Measurements from ENCODE around the gene GABRR2.

Gene GABRR2

DNA sequence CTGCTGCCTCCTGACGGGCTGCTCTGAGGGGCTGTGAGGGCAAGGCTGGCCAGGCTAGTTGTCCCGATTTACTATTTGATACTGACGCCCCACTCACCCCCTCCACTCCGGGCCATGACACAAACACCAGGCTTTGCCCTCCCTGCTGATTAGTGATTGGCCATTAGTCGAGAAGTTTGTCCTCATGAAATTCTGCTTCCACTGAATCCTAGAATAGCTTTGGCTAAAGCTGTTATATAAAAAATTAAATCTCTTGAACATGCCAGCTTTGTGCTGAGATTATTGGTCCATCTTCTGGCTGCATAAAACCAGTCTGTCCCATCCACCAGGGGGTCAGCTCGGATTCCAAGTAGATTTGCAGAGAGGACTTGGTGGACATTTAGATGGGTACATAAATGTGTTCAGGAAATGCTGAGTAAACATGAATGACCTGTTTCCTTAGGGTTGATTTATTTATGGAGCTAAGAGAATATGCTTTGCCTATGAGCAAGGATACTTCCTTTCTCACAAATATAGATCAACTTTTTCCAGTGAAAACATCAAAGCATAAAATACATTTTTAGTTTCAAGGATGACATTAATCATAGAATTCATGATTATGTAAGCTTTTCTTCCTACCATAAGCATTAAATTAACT is at the start of gene GABRR2:
GABRR2 (minus strand) TSS at position 51 of the 637 bp plus-strand sequence. CDS start 134 bp downstream, outside the sequence.
- DNase-seq: no peak

DNA sequence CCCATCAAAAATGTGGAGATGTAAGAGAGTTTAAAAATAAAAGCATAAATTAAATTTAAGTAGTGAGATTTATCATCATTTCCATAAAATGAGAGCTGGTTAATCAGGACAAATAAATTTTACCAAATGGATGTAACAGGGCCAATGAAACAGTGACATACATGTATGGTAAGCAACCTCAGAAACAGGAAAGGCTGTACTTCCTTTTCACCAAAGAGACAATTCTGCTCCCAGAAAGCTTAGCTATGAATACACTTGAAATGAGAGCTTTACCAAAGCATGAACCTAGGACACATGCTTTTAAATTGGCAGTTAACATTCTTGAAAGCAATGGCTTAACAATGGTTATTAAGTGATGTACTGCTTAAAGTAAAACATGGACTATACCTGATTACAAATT is 49.5 kb upstream of the GABRR2 start:
- DNase-seq: no peak

DNA sequence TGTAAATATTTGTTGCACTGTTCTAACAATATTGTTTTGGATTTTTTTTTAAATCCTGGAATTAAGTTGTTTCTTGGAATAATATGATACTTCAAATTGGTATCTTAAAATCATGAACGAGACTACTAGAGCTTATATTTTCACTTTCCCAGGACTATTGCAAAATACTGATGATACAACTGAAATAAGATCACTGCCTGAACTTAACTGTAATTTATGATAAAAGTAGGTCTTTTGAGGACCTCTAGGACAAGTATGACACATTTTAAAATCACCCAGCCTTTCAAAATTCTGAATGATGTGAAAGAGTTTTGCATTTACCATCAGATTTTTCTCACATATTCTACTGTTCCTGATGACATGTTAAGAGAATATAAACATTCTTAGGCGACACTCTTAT is 46.1 kb upstream of the GABRR2 start:
- DNase-seq: peak; percentile 30 to 83 (median 66)

DNA sequence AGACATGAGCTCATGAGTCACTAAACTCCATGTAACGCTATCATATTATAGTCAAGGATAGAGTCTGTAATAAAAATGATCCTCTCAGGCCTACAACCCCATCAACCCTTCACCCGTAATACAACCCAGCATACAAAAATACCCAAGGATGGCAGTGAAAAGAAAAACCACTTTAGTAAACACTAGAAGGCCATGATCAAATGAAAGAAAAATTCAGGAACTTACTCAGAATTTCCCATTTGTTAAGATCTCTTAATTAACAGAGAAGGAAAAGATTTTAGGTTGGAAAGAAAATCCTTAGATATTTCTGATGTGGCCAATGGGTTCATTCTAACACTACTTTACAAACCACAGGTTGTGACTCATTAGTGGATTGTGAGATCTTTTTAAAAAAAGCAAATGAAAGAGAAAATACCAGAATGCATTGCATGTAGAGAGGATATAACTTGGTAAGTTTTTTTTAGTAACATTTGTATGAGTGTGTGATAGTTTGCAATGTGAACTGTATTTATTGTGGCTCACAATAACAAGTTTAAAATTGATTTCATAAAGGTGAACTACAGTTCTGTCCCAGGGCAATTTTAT is 45.4 kb upstream of the GABRR2 start:
- DNase-seq: peak; percentile 9 to 78 (median 64)

DNA sequence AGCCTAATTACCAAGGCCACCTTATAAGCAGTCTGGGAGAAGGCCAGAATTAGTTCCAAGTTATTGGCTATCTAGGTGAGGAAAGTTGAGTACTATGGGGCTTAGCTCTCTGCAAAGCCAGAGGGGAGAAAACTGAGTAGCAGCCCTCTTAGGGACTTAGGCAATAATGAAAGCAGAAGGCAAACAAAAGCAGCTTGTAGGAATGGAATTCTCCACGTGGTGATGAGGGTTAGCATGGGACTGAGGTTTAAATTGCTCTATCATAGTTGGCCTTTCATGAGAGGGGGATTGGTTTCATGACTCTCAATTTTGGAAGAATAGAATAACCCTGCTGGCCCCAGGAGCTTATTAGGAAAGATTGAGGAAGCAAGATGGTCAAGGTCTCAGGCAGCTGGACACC is 44.5 kb upstream of the GABRR2 start:
- peak in 2 of 3 donors; percentile 14 to 38 for DNase-seq

DNA sequence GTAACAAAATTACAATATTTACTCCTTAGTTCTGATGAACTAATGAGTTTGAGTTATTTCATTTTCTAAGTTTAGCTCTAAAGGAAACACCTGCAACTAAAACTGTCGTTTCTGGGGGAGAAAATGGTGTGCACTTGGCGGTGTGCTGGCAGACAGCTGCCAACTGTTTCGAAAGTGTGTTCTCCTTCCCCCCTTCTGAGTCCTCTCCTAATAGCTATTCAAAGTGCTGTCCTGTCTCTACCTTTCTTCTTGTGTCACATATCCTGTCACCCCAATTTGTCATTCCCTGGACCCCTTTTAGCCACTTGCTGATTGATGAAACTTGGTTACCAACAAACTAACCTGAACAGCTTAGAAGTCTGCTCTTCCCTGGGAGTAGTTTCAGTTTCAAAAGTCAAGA is 42.3 kb upstream of the GABRR2 start:
- DNase-seq: peak in 1 of 3 donors; percentile 6

DNA sequence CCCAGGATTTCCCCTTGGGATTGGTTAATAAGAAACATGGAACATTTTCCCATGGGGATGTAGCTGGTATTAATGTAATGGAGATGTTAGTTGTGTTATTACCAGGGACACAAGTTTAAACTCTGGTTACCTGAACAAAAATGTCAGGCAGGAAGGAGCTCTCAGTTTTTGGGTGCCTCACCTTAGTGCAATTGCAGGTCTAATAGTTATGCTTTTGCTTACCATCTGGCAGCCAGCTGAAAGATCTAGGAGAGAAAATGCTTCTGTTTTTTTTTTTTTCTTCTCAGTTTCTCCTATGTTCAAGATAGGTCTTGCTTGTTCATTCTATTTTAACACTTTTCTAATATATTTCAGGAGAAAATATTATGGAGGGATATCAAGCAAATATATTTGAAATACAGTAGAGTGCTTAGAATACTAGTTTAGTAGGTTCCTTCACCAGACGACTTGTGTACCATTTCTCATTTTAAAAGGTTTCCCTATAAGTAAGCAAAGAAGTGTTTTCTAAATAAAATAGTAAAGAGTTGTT is 41.6 kb upstream of the GABRR2 start:
- no peak for DNase-seq

DNA sequence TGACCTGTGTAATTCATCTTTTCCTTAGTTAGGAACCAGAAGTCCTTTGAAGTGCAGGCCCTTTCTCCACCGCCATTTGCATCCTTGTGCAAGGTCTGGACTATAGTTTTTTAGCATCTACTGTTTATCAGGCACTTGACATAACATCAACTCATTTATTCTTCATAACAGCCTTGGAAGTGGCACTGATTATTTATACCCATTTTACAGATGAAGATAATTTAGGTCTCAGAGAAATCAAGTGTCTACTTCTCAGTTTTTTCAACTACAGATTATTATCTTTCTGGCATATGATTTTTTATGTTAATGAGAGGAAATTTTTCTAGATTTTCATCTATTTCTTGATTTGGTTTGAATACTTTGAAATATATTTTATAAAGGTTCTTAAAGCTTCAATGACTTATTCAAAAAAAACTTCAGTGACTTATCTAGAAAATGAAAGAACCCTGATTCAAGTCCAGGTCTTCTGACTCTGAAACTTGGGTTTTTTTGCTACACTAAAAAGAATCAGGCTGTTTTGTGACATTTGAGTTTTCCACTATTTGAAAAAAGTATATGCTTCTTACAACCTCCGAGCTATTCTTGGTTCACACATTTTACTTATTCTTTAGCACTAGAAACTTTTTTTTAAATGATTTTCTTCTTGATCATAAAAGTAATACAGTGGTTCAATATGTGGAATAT is 40.6 kb upstream of the GABRR2 start:
- no peak for DNase-seq

DNA sequence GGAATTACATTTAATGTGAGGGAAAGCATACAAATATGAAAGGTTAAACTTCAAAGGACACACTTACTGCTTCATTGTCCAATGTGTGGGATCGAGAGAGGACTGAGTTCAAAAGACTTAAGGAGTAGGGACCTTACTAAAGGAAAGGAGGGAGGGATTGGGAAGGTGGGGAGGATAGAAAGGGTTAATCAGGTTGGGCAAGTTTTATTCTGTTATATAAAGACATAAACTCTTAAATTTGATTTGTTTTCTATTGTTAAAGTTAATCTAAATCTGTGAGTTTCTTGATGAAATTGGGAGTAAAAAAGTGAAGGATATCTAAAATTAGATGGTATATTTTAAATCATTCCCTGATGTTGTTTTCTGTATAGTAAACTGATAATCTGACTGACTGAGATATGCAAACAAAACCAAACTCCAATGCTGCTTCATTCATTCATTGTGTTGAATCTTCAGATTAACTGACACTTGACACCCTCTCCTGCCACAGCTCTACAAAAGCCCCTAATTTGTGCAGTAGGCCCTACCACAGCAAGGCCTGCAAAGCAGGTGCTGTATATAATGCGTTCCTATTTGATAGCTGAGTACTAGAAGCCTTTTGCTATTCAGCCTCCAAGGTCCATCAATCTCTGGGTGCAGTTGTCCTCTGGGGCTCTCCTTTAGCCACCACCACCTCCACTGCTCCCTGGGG is 38.7 kb upstream of the GABRR2 start:
- DNase-seq: no peak

DNA sequence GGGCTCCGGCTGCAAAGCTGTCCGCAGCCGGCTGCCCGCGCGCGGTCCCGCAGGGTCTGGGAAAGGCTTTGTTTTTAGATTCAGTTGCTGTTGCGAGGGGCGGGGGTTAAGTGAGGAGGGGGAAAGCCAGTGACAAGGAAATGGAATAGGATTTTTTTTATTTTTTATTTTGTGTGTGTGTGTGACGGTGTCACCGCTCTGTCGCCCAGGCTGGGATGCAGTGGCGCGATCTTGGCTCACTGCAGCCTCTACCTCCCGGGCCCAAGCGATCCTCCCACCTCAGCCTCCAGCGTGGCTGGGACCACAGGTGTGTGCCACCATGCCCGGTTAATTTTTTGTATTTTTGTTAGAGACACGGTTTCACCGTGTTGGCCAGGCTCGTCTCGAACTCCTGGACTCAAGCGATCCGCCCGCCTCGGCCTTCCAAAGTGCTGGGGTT is 38.0 kb upstream of the GABRR2 start:
- no peak for DNase-seq

DNA sequence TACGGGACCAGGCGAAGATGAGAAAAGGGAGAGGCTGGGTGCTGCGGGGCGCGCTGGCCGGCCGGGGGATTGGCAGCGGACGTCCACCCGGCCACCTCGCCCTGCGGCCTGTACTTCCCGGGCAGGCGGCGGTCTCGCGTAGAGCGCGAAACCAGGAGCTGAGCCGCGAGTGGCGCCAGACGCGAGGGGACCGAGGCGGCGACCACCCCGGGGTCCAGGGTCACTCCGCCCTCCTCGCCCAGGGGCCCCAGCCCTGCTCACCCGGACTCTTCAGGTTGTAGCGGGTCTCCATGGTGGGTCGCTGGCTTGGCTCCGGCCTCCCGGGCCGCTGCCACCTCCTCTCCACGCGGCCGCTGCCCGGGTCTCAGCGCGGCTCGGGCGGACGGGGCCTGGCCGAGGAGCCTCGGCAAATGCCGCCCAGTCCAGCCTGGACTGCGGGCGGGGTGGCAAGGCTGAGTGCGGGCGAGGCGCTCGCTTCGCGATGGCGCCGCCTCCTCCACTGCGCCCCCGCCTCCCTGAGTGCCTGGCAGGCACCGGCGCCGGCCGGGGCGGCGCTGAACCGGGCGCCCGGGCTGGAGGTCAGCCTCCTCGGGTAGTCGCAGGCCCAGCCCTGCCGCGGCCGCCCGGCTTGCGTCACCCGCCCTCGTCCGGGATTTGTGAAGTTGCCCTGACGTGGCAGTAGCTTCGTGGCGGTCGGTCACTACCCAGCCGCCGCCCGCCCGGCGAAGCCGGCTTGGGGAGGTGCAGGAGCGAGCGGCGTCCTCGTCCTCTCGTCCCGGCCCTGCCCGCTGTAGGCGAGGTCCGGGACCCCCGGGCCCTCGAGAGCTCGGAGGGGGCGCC is 37.4 kb upstream of the GABRR2 start, which contains the start of gene UBE2J1:
UBE2J1 (minus strand) TSS at position 445 of the 840 bp plus-strand sequence; CDS start at position 292, 153 bp downstream.
- DNase-seq: peak; percentile 98 to 99 (median 99)

DNA sequence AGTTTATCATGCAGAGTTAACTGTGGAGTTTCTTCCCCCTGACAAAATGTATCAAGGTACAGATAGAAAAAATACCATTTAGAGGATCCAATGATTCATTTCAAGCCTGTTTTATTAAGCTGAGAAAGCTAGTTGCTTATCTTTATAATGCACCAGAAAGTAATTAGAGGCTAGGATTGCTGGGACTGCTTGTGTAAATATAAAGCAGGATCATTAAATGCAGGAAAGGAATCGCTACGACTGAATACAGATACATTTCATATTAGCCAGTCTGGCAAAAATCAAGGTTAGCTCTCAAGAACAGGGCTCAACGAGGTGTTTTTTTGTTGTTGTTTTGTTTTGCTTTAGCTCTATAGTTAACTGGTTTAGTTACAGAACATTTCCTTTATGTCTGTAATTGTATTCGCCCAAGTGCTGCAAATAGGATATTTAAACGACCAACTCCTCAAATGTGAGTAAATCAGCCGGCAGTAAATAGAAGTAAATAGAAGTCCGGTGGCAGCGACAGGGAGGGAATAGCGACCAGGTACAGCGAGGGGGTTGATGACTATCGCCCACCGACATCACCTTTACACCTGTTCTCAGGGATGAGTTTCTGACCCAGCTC is 36.7 kb upstream of the GABRR2 start:
- DNase-seq: no peak

DNA sequence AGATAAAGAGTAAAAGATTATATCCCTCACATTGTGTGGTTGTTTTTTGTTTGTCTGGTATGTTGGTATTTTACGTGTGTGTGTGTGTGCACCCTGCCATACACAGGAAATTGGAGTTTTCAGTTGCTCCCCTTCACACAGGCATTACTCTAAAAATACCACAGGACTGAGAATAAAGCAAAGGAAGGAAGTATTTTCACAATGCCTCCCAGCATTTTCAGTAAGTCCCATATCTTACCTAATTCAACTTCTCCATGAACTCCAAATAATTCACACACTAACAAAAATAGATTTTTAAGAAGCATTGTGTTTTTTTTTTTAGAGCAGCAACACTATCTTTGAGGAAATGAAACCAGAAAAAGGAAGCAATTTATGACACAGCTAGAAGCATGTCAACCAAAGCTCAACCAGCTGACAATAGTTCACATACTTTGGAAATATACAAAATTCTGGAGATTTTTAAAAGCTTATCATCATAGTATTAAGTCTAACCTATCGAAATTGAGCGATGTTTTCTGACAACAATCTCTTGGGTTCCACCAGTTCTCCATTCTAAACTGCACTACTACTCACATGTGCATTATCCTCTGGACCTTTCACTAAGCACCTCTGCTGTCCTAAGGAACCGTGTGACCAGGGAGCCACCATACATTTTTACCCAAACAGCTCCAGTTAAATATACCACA is 35.3 kb upstream of the GABRR2 start:
- DNase-seq: peak; percentile 75 to 97 (median 94)

DNA sequence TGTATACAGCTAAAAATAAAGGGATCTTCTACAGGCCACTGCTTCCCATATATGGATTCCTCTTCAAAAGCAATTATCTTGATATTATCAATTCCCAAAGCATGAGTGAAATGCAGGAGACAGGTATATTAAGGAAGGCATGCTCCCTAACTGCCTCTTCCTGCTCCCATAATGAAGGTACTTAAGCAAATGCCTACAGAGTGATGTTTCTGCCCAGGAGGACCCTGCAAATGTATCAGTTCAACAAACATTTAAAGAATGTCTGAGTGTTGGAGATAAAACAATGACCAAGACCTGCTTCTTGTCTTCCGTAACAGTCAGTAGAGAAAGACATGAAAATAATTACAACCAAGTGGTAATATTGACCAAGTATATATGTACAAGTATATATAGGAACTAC is 33.3 kb upstream of the GABRR2 start:
- DNase-seq: no peak

DNA sequence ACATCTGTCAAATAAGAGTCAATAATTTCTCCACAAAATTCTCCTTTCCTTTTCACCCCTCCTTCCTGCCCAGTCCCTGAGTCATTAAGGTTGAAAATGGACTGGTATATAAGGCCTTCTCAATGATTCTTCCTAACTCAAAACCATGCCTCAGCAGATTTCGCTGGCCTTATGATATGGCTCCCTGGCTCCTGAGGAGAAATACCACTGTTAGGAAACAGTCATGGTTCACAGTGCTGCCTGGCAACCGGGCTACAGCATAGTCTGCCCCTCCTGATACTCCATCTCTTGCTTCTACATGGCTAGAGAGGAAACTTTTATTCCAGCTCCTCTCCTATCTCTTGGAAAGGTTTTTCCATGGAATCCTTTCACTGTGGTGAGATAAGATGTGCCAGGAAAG is 32.7 kb upstream of the GABRR2 start:
- DNase-seq: peak; percentile 25 to 61 (median 50)

DNA sequence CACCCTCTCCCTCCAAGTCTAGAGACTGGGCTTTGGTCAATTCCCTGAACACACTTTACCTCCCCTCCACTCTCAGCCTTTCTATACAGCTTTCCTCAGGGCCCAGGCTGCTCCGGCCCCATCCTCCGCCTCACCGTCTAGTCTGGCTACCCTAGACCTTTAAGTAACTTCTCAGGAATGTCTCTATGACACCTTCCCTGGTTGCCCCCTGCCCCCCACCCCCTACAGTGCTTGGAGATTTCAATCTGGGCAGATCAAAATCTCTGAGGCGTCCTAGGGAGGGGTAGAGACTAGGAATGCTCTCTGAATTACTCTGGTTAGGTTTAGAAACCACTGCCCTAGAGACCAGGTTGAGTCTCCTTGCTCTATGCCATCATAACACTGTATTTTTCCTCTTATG is 31.3 kb upstream of the GABRR2 start:
- no peak for DNase-seq

DNA sequence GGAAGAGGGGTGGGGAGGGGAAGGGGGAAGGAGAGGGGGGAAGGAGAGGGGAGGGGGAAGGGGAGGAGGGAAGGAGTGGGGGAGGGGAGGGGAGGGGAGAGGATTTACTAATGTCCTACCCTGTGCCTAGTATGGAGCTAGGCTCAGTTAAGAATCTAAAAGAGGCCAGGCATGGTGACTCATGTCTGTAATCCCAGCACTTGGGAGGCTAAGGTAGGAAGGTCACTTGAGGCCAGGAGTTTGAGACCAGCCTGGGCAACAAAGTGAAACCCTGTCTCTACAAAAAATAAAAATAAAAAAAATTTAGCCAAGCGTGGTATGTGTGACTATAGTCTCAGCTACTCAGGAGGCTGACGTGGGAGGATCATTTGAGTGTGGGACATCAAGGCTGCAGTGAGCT is 24.5 kb upstream of the GABRR2 start:
- no peak for DNase-seq

DNA sequence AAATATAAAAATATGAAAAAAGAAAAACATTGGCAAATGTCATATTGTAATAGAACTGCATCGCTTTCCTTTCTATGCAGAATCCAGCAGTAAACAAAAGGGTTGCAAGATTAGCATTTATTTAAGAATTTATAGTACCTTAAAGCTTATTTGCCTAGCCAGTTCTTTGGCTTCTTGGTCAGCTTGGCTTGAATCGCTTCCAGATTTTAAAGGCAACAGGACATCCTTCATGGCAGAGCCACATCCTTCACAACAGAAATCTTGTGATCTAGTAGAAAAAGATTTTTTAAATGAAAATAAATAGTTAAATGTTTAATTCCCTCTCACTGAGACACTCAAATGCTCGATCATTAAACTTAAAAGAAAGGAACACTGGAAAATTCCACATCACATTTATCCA is 20.1 kb upstream of the GABRR2 start:
- no peak for DNase-seq

DNA sequence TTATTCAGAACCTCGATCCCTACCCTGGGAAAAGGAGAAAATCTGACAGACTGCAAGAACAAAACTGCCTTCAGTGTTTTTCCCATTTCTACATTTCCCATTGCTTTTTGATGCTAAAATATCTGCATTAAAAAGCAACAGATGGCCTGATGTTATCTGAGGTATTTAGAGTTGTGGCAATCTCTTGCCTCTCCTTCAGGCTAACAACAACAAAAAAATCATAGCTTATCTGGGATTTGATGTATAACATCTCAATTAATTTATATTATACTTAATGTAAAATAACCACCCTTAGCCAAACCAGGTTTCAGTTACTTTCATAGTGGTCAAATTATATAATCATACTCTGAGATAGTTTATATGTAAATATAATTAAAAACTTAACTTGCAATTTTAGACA is 15.8 kb upstream of the GABRR2 start:
- no peak for DNase-seq

DNA sequence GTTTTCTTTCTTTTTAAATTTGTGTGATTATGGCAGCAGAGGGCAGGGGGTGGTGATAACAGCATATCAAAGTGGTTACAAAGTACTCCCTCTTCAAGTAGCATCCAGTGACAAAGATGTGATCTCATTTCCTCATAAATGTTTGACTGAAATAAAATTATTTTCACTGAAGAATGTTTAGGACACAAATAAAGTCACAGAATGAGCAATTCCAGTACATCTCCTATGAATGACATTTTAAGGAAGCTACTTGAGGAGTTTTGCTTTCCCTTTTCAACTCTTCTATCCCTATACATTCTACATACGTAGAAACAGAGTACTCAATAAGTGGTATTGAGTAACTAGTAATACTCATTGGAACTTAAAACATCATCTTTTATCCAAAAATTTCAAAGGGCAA is 13.9 kb upstream of the GABRR2 start:
- peak in 2 of 3 donors; percentile 24 to 60 for DNase-seq

DNA sequence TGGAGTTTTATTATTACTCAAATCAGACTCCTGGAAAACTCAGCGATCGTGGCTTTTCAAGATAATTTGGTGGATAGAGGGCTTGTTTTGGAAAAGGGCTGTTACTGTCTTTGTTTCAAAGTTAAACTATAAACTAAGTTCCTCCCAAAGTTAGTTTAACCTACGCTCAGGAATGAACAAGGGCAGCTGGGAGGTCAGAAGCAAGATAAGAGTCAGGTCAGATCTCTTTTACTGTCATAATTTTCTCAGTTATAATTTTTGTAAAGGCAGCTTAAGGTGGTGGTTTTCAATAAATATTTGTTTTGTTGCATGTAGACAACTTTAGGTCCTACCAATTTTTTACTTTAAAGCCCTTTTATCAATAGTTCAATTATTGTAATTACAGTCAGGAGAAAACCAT is 9.2 kb upstream of the GABRR2 start:
- DNase-seq: no peak

All from suppressor macrophage treated with lipopolysaccharide for 1 hour (primary cell).